ENCODE results near the gene CCDC169. TPM values are rescaled to one million over a fixed set of nuclear protein-coding genes. Genes with fewer than 3 reads are reported as not detected.

The CCDC169 gene
- total and polyA plus RNA-seq, 9 donors = 2.0 to 5.3 (median 3.0) TPM

DNA sequence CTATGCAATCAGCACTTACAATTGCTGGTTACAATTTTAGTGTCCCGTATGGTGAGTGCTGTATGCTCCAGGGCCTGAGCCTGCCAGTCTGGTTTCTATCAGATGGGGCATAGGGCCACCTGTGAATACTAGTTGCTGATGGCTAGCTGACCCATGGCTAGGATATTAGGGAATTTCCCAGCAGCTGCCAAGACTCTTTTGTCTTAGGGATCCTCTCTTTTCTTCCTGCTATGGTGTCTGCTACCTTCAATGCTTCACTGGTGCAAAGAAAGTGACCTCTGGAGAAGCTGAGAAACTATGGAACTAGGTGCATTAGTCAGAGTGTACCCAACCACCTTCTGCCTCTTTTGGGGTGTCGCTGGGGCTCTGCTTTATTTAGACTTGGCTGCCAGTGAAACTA, 11.6 kb downstream of the CCDC169 start:
- no peaks in the 10 kb centered on the region for H3K36me3 ChIP-seq (ENCODE audit: control insufficient read depth, insufficient read depth, low read length)
- WGBS (ENCODE audit: insufficient coverage) = no CpG with 5 or more reads among the region's 2 CpGs
- no peak overlapping the region for H3K4me3 ChIP-seq (ENCODE audit: low read length)
- no peaks in the 10 kb centered on the region for H3K27me3 ChIP-seq (ENCODE audit: control insufficient read depth, insufficient read depth, low read length)
- H3K27ac ChIP-seq (ENCODE audit: low read length) = no peak overlapping the region
- DNase-seq = no peak
- H3K9me3 ChIP-seq (replicated peaks; ENCODE audit: control insufficient read depth, low read depth, low read length) = peaks cover 4% of the 10 kb centered on the region
- no peaks in the 10 kb centered on the region for H3K4me1 ChIP-seq (ENCODE audit: control insufficient read depth, insufficient read depth, low read length)

DNA sequence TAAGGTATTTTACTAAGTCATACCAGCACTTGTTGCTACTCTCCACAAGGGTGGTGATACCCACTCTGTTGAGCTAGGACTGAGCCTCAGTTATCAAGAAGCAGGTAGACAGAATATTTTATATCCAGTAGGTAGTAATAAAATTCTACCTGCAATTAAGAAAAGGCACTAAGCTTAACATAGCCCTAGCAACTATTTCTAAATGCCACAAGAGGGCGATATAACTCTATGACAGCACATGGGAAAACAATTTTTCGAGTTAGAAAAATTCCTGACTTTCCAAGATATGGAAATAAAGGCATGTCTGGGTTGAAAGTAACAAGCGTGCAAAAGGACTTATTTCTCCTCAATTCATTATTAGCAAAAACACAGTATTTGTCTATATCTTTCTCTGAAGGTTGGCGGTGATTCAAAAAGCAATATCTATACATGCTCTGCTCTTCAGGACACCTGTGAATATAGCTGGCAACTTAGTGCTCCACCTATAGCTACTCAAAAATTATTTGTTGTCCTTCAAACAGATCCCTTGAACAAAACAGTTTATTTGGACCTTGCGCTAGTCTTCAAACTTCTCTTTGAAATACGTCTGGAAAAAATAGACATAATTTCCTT, 14.7 kb downstream of the CCDC169 start:
- no peak overlapping the region for H3K27ac ChIP-seq (ENCODE audit: low read length)
- H3K4me3 ChIP-seq (ENCODE audit: low read length) = no peak overlapping the region
- no peaks in the 10 kb centered on the region for H3K36me3 ChIP-seq (ENCODE audit: control insufficient read depth, insufficient read depth, low read length)
- WGBS (ENCODE audit: insufficient coverage) = 86% methylated on average over 2 of the region's 6 CpGs
- no peaks in the 10 kb centered on the region for H3K27me3 ChIP-seq (ENCODE audit: control insufficient read depth, insufficient read depth, low read length)
- peak; percentile 72 for DNase-seq
- no peaks in the 10 kb centered on the region for H3K4me1 ChIP-seq (ENCODE audit: control insufficient read depth, insufficient read depth, low read length)
- no peaks in the 10 kb centered on the region for H3K9me3 ChIP-seq (replicated peaks; ENCODE audit: control insufficient read depth, low read depth, low read length)

DNA sequence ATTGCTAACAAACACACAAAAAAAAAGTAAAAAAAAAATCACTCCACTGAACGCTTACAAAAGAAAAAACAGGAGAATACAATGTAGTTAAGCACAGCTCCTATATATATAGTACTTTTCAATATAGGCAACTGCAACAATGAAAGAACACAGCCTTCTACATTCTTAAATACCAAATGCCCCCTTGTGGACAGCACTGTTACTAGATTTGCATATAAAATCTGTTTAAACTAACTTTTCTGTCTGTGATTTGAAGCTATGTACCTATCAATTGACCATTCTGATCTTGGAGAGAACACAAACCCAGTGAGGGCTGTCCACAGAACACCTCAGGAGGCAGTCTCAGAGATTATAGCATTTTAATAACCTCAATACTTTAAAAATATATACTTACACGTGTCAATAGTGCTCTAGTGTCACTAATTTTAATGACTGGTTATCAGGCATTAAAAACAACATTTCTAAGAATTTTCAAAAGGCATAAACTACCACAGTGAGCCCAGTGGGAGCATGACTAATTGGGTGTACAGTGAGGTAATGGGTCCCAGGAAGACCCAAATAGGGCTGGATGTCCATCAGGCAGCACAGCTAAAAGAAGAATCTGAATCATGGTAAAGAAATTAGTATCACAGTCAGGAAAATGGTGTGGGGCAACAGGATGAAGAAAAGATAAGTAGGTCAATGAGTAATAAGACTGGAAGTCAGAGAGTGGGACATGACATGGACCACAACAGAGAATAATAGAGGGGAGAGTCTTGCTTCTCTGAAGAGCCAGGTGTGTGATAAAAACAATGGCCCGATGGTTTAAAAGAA, 22.2 kb downstream of the CCDC169 start:
- peak; percentile 89 for DNase-seq
- no CpG with 5 or more reads among the region's 3 CpGs for WGBS (ENCODE audit: insufficient coverage)

DNA sequence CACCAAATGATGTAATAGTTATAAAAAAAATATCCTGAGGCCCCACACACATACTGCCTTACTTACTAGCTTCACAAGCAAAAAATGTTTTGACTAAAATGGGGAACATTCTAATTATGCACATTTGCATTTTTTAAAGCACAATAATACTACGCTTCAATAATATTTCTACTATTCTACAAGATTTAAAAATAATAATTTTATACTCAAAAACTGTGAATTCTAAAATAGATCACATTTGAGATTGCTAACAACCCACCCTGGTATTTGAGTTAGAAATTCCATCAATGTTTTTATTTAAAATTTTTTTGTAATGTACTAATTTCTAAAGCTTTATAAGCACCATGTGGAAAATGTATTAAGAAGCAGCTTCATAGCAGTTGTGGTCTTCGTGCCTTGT, 24.2 kb downstream of the CCDC169 start:
- no peaks in the 10 kb centered on the region for H3K9me3 ChIP-seq (replicated peaks; ENCODE audit: control insufficient read depth, low read depth, low read length)
- no peak overlapping the region for H3K27ac ChIP-seq (ENCODE audit: low read length)
- H3K36me3 ChIP-seq (ENCODE audit: control insufficient read depth, insufficient read depth, low read length) = no peaks in the 10 kb centered on the region
- DNase-seq = no peak
- no CpG with 5 or more reads among the region's 2 CpGs for WGBS (ENCODE audit: insufficient coverage)
- H3K4me3 ChIP-seq (ENCODE audit: low read length) = no peak overlapping the region
- H3K27me3 ChIP-seq (ENCODE audit: control insufficient read depth, insufficient read depth, low read length) = no peaks in the 10 kb centered on the region
- no peaks in the 10 kb centered on the region for H3K4me1 ChIP-seq (ENCODE audit: control insufficient read depth, insufficient read depth, low read length)

More for the DNA sequence above, 22.2 kb downstream of the CCDC169 start:
- no peak overlapping the region for H3K4me3 ChIP-seq (ENCODE audit: low read length)
- no peaks in the 10 kb centered on the region for H3K27me3 ChIP-seq (ENCODE audit: control insufficient read depth, insufficient read depth, low read length)
- H3K36me3 ChIP-seq (ENCODE audit: control insufficient read depth, insufficient read depth, low read length) = no peaks in the 10 kb centered on the region
- H3K27ac ChIP-seq (ENCODE audit: low read length) = no peak overlapping the region
- no peaks in the 10 kb centered on the region for H3K9me3 ChIP-seq (replicated peaks; ENCODE audit: control insufficient read depth, low read depth, low read length)
- H3K4me1 ChIP-seq (ENCODE audit: control insufficient read depth, insufficient read depth, low read length) = no peaks in the 10 kb centered on the region

DNA sequence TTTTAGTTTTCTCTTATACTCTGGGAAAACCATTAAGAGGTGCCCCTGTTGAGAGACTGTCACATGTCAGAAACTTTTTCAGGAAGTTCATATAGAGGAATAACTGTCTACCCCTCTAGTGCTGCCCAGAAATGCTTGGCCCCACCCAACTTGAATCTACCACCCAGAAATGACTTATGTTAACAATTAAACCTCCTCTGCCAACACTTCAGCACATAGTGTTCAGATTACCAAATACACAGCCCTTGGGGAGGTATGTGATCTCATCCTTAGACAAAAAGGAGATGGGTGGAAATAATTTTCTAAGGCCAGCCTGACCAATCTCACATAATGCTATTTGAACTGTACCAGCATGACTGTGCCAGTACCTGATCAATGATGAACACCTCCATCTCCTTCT, 35.6 kb downstream of the CCDC169 start:
- H3K4me1 ChIP-seq (ENCODE audit: control insufficient read depth, insufficient read depth, low read length) = no peaks in the 10 kb centered on the region
- DNase-seq = no peak
- no peaks in the 10 kb centered on the region for H3K9me3 ChIP-seq (replicated peaks; ENCODE audit: control insufficient read depth, low read depth, low read length)
- no peak overlapping the region for H3K27ac ChIP-seq (ENCODE audit: low read length)
- H3K36me3 ChIP-seq (ENCODE audit: control insufficient read depth, insufficient read depth, low read length) = no peaks in the 10 kb centered on the region
- no peak overlapping the region for H3K4me3 ChIP-seq (ENCODE audit: low read length)
- no peaks in the 10 kb centered on the region for H3K27me3 ChIP-seq (ENCODE audit: control insufficient read depth, insufficient read depth, low read length)

DNA sequence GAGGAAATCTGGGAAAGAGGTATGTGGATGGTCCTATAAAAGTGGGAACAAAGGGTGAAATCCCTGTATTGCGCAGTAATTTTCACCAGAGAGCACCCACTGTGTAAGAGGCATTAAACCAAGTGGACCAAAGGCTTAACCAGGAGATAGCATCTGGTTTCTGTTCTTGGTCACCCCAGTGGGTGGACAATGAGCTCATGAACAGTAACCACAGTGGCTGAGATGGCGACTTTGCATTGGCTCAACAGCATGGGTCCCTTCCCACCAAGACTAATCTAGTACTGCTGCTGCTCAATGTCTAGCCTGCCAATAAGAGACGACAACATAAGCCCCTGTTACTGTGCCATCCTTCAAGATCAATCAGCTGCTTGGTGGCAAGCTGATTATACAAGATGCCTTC, 36.6 kb downstream of the CCDC169 start:
- H3K36me3 ChIP-seq (ENCODE audit: control insufficient read depth, insufficient read depth, low read length) = no peaks in the 10 kb centered on the region
- no peaks in the 10 kb centered on the region for H3K4me1 ChIP-seq (ENCODE audit: control insufficient read depth, insufficient read depth, low read length)
- H3K9me3 ChIP-seq (replicated peaks; ENCODE audit: control insufficient read depth, low read depth, low read length) = no peaks in the 10 kb centered on the region
- no peak overlapping the region for H3K4me3 ChIP-seq (ENCODE audit: low read length)
- no peaks in the 10 kb centered on the region for H3K27me3 ChIP-seq (ENCODE audit: control insufficient read depth, insufficient read depth, low read length)
- 100% methylated on average over 1 of the region's 3 CpGs for WGBS (ENCODE audit: insufficient coverage)
- no peak overlapping the region for H3K27ac ChIP-seq (ENCODE audit: low read length)
- no peak for DNase-seq

DNA sequence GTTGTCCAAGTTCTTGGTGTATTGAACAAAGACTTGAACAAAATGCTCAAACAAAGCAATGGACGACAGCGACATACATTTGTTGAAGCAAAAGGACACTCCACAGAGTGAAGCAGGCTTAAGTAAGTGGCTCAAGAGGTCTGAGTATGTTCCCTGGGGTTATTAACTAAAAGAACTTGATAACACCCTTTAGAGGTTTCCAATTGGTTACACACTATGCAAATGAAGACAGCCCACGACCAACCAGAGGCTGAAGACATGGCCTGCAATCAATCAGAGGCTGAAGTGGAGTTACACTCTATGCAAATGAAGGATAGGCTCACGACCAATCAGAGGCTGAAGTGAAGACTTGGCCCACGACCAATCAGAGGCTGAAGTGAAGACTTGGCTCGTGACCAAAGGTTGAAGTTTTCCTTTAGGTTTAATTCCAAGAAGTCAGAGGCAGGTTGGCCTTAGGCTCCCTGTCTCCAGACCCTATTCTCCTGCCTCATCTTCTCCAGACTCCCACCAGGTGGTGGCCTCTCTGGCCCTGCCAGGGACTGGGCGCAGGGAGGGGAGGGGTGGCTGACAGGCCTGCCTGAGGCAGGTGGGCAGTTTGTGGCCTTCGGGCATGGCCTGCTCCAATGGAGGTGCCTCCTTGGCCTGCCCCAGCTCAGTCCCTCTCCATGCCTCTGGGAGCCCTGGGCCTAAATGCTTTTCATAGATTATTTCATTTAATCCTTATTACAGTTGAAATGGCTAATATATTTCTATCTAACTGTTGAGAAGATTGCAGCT, 38.1 kb downstream of the CCDC169 start:
- 95% methylated on average over 6 of the region's 8 CpGs for WGBS (ENCODE audit: insufficient coverage)
- no peaks in the 10 kb centered on the region for H3K9me3 ChIP-seq (replicated peaks; ENCODE audit: control insufficient read depth, low read depth, low read length)
- H3K27ac ChIP-seq (ENCODE audit: low read length) = no peak overlapping the region

DNA sequence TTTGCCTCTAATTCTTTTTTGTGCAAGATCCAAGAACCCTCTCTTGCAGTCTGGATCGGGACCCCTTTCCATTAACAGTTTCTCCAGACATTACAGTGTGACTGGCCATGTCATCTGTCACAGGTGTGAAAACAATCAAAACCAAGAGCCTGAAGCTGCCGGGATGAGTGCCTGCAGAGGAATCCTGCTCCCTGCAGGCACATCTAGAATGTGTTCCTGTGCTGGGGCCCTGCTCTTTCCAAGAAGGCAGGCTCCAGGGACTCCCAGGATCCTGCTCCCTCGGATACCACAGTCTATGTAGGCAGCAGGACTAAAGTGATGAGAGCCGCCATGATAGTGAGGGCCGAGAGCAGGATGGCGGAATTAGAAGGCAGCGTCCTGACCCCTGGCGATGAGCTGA, 38.8 kb downstream of the CCDC169 start:
- WGBS (ENCODE audit: insufficient coverage) = 59% methylated on average over 8 of the region's 8 CpGs
- Histone ChIP-seq H3K4me1 (ENCODE audit: control insufficient read depth, insufficient read depth, low read length) (no peaks in the 10 kb centered on the region), H3K36me3 (ENCODE audit: control insufficient read depth, insufficient read depth, low read length) (no peaks in the 10 kb centered on the region), H3K4me3 (ENCODE audit: low read length) (no peak overlapping the region), H3K9me3 (replicated peaks; ENCODE audit: control insufficient read depth, low read depth, low read length) (no peaks in the 10 kb centered on the region), H3K27ac (ENCODE audit: low read length) (no peak overlapping the region), H3K27me3 (ENCODE audit: control insufficient read depth, insufficient read depth, low read length) (no peaks in the 10 kb centered on the region)
- peak; percentile 52 for DNase-seq

More for the DNA sequence above, 38.1 kb downstream of the CCDC169 start:
- H3K4me3 ChIP-seq (ENCODE audit: low read length) = no peak overlapping the region
- no peak for DNase-seq
- no peaks in the 10 kb centered on the region for H3K36me3 ChIP-seq (ENCODE audit: control insufficient read depth, insufficient read depth, low read length)
- H3K27me3 ChIP-seq (ENCODE audit: control insufficient read depth, insufficient read depth, low read length) = no peaks in the 10 kb centered on the region
- no peaks in the 10 kb centered on the region for H3K4me1 ChIP-seq (ENCODE audit: control insufficient read depth, insufficient read depth, low read length)

DNA sequence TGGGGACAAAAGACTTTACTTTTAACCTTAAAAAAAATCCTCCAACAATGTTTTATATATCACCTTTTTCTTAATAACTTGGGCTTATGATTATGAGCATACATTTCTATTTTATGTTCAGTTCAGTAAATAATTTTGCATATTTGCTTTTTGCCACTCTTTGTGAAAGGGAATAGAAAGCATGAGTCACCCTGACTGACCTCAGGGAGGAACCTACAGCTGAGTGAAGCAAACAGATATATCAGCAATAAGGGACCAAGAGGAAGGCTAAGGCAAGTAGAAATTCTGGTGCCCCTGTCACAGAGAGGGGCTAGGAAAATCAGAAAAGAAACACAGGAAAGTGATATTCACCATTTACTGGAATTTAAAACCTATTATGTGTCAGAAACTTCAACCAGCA, 46.1 kb downstream of the CCDC169 start:
- Histone ChIP-seq H3K4me1 (ENCODE audit: control insufficient read depth, insufficient read depth, low read length) (no peaks in the 10 kb centered on the region), H3K36me3 (ENCODE audit: control insufficient read depth, insufficient read depth, low read length) (no peaks in the 10 kb centered on the region), H3K27ac (ENCODE audit: low read length) (no peak overlapping the region), H3K4me3 (ENCODE audit: low read length) (no peak overlapping the region), H3K27me3 (ENCODE audit: control insufficient read depth, insufficient read depth, low read length) (no peaks in the 10 kb centered on the region), H3K9me3 (replicated peaks; ENCODE audit: control insufficient read depth, low read depth, low read length) (peaks cover 2% of the 10 kb centered on the region)
- no peak for DNase-seq

DNA sequence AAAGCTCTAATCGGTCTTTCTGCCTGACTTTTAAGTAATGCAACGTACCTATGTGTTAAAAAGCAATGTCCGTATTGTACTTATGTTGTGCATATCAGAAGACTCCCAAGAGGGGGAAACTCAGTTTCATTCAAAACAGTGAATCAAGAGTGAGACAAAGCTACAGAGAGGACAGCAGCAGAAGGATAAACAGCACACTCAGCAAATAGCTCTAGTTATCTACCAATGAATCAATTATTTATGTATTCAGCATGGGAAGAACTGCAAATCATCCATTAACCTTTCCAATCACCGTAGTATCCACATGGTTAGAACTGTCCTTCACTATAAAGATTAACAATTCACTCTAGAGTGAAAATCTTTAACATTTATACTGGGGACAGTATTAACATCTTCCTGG, 46.6 kb downstream of the CCDC169 start:
- H3K27me3 ChIP-seq (ENCODE audit: control insufficient read depth, insufficient read depth, low read length) = no peaks in the 10 kb centered on the region

More for the DNA sequence above, 46.6 kb downstream of the CCDC169 start:
- no peaks in the 10 kb centered on the region for H3K36me3 ChIP-seq (ENCODE audit: control insufficient read depth, insufficient read depth, low read length)
- H3K9me3 ChIP-seq (replicated peaks; ENCODE audit: control insufficient read depth, low read depth, low read length) = peaks cover 2% of the 10 kb centered on the region
- no peak overlapping the region for H3K27ac ChIP-seq (ENCODE audit: low read length)
- H3K4me3 ChIP-seq (ENCODE audit: low read length) = no peak overlapping the region
- WGBS (ENCODE audit: insufficient coverage) = 60% methylated on average over 3 of the region's 4 CpGs
- H3K4me1 ChIP-seq (ENCODE audit: control insufficient read depth, insufficient read depth, low read length) = no peaks in the 10 kb centered on the region
- no peak for DNase-seq
